ENCODE measurements around the gene RANBP9.

The RANBP9 gene

GRCh38 chr6:13593103-13593502, 118.5 kb downstream of the RANBP9 start:
- no peak for DNase-seq

GRCh38 chr6:13591205-13591921, 120.3 kb downstream of the RANBP9 start:
- DNase-seq: no peak

- DNase-seq: no peak
These were observed 121.0 kb downstream of the RANBP9 start for GRCh38 chr6:13590574-13591153.

- no peak for DNase-seq
These were observed 121.8 kb downstream of the RANBP9 start for GRCh38 chr6:13589801-13590200.

- DNase-seq: no peak
These were observed 124.8 kb downstream of the RANBP9 start for GRCh38 chr6:13586603-13587542.

GRCh38 chr6:13581700-13582229, 129.9 kb downstream of the RANBP9 start:
- no peak for DNase-seq

GRCh38 chr6:13579911-13580310, 131.7 kb downstream of the RANBP9 start:
- no peak for DNase-seq

- DNase-seq: no peak
These were observed 133.7 kb downstream of the RANBP9 start for GRCh38 chr6:13577926-13578325.

GRCh38 chr6:13576017-13576416, 135.6 kb downstream of the RANBP9 start:
- no peak for DNase-seq

- DNase-seq: no peak
These were observed 136.3 kb downstream of the RANBP9 start for GRCh38 chr6:13575377-13575775.

- peak; percentile 78 to 83 for DNase-seq
These were observed 136.9 kb downstream of the RANBP9 start, which contains the start of gene SIRT5 for GRCh38 chr6:13574571-13575376. Gene SIRT5, plus strand, starts transcription at chr6:13574601. Its CDS starts 9,510 bp downstream, at chr6:13584111.

- DNase-seq: peak; percentile 94 to 95
These were observed 137.5 kb downstream of the RANBP9 start for GRCh38 chr6:13574149-13574570.

GRCh38 chr6:13573669-13574110, 137.9 kb downstream of the RANBP9 start:
- peak in 1 of 2 donors; percentile 30 for DNase-seq

GRCh38 chr6:13572951-13573654, 138.5 kb downstream of the RANBP9 start:
- no peak for DNase-seq

GRCh38 chr6:13572240-13572639, 139.4 kb downstream of the RANBP9 start:
- no peak for DNase-seq
